Stimulated activated CD8-positive, alpha-beta memory T cell treated with anti-CD3 and anti-CD28 coated beads, Interleukin-7, amount 100 ng/mL, for 4 hours (primary cell): ENCODE results near the gene KSR1.

Experiments
- DNase-seq, 2 donors: peaks; one replicate each; pipeline ENCODE4 v3.0.0-alpha.2; 2020; ENCODE audit warnings: low read depth in 2 of 2

Gene KSR1

DNA sequence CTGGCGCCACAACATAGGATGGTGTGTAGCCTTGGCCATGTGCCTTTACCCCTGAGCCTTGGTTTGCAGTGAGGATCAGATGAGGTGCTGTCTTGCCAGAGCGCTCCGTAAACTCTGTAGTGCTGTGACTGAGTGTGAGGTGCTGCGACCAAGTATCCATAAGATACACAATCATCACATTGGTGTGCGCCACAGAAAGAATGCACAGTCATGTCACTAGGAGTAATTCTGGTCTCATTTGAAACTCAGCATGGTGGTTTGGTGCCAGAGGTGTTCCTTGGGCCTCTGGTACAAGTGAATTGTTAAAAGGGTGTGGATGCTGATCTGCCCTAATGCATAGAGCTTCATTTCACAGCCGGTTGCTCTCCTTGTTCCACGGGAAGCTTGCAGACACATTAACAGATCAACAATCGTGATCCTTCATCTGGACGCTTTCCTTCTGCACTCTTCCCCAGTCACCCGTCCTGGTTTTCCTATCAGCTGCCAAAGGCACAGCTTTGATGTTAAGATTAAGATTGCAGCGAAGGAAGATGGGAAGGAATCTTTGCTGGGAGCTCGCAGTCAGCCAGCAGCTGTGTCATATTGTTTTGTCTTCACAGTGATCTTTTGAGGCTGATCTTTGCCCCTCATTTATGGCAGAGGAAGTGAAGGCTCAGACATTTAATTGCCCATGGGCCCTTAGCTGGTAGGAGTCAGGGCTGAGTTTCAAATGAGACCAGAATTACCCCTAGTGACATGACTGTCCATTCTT, 79.1 kb downstream of the KSR1 start:
- no peak for DNase-seq

DNA sequence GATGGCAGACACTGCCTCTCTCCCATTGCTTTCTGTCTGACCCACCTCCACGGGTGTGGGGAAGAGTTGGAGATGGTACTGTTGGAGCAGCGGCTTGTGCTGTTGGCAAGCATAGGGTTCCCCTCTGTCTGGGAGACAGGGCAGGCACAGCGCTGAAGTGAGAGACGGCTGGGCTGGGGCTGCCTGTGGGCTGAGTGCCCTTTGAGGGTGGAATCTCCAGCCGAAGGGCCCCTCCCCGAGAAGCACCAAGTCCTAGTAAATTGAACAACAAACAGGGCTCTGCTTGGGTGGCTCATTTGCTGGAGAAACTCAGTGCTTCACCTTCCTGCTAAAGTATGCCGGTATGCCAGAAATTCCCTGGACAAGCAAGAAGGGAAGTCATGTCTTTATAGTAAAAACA, 79.7 kb downstream of the KSR1 start:
- DNase-seq, result no peak

DNA sequence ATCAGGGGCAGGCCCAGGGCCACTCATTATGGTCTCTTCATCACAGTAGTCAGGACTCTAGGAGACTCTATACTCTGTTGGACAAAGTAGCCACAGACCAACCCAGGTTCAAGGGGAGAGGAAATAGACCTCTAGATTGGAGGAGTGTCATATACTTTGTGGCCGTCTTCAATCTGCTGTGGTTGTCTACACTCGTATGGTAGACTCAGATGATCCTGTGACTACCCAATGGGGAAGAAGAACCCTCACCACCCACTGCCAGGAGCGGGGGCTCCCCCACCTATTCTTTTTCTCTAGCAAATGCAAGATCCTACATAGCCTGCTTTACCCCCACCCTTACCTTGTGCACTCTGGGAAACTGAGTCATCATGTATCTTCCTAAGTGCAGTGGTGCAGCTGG, 80.5 kb downstream of the KSR1 start:
- no peak for DNase-seq

DNA sequence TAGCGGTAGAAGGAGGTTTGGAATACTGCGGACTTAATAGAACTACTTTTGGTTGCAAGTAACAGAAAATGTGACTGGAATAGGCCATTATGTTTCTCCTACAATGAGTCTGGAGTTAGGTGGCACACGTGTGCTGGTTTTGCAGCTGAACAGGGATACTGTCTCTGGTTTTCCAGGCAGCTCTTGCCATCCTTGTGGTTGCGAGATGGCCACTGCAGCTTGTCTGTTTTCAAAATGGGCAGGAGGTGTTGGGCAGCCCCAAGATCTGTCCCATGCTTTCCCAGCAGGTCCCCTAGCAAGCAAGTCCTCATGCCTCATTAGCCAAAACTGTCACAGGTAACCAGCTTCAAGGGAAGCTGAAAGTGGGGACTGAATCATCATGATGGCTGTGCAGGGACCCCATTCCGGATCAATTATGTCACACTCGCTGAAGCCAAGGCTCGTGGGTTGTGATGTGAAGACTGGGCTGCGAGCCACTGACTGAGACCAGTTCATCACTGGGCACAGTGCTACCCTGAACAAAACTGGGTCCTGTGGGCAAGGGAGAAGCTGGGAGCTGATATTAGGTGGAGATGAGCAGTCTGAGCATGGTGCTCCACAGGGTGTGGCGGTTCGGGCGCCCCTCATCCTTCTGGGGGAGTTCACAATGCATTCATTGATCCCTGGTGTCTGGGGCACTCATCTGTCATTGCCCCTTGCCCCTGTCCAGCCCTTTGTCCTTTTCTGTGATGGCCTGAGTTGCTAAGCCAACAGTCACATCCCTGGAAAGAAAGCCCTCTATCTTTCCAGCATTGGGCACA, 82.1 kb downstream of the KSR1 start:
- no peak for DNase-seq

DNA sequence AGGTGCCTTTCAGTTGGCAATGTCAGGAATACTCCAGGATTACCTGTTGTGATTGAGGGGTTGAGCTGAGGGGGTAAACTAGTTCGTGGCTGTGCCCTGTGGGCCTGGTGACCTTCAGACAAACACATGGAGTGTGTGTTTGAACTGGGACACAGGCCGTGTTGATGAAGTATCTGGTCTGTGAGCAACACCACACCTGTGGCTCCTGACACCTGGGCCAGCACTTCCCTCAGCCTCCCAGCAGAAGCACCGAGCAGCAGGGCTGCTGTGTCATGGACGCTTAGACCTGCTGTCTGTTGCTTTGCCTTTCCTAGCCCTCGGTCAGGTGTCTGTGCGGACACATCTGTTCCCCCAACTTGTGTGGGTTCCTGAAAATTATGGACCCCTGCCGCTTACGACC, 82.9 kb downstream of the KSR1 start:
- no peak for DNase-seq

DNA sequence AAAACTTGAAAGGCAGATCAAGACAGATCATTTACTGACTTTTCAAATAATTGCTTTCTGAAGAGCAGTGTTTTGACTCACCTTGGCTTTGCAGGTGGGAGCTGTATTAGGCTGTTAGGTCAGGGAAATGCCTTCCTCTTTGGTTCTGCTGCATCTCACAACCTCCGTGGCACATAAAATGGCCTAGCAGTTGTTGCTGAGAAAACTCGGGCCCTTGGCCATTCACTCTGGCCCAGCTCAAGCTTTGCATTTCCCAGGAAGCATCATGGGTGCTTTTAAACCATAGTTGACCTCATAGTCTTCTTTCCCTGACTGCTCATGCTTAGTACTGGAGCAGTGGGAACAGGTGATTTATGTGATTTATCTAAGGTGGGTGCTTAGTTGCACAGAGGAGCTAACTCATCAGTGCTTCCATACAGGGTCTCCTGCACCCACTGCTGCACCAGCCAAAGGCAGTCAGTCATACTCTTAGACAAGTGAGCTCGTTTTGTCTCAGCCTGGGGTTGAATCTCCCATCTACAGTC, 83.6 kb downstream of the KSR1 start:
- DNase-seq, result no peak

DNA sequence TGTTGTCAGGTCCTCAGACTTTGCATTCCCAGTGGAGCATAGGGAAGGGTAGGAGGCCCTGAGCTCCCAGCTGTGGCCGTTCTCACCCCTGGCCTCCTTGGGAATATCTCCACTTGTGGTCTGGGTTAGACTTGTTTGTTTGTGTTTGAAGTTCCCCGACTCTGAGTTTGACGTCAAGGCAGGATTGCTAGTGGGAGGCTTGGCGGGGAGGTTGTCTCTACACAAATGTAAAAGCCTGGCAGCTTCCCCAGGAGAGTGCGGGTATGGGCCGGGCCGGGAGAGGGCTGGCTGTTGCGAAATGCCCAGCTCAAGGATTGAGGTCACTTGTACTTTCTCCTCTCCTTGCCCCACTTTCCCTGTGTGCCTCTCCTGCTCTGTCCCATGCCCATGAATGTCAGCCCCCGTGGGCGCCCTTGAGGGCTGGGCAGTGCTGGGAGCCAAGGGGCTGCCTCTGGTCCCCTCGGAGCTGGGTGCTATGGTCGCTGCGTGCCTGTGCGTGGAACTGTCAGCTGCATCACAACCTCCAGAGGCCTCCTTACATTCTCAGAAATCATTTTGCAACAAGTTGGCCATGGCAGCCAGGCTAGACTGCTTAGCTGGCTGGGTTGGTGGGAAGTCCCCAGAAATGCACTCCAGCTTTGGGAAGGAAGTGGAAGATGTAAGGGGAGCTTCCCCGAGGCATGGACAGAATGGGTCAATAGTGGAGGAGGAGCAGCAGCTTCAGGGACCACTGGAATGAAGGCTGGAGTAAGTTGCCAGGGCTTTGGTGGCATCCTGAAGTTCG, 84.3 kb downstream of the KSR1 start:
- no peak for DNase-seq

DNA sequence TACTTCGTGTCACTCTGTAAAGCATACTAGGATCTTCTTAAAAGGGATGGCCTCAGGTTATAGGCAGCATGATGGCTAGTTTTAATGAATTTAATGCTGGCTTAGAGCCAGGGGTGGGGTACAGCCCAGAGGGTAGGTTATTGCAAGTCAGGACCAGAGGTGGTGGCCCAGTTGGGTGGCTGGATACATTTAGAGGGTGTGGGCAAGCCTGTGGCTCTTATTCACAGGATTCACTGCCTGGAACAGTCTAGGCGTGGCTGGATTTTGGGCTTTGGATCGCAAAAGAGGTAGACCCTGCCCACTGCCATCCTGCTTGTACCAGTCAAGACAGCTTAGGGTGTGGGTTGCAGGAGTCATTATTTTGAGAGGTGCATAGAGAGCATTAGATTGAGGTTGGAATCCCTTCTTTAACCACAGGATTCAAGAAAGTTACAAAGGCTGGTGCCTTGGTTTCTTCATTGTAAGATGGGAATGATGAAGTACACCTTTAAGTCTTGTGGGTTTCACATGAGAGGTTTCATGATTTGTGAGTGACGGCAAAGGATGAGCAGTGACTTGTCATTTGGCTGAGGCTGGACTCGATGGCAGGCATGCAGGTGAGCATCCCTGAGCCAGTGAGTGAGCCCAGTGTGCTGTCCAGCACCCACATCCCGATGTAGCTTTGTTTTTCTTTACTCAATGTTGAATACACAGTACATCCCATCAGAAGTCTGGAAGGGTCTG, 85.2 kb downstream of the KSR1 start:
- no peak for DNase-seq

DNA sequence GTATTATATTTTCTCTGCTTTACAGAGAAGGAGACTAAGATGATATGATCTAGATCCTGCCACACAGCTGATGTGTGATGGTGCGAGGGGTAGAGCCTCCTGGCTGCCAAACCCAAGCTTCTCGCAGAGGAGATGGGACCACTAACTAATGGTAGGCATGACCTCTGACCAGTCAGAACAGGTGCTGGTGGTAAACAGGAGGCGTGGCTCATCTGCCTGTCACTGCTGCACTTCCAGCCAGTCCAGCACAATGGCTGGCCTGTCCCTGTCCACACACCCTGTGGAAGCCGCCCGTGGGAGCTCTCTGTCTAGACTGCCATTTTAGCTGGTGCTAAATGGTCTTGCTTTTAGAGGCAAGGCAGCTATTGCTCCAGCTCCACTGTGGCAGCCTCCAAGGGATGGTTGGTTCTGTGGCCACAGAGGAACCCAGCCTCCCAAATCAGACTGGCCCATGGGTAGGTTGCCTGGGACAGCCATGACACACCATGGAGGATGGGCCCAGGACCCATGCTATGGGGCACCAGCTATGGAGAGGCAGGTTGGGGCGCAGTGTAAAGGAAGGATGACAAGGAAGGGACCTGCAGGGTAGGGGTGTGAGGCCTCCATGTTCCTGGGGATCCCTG, 86.7 kb downstream of the KSR1 start:
- no peak for DNase-seq

DNA sequence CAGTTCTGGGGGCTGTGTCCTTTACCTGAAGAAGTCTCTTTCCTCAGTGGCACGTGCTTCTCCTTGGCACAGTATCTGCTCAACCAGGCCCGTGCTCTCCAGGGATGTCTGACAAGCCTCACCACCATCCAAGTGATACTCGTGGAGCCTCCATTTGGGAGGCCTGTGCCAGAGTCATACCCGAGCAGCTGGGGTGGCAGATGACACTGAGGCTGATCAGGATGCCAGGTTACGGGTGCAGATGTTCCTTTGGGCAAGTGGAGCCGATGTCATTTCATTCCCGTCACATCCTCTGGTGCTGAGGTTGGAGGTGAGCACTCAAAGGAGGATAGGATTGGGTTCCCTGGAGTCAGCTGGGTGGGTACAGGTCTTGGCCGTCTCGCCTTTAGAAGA, 87.2 kb downstream of the KSR1 start:
- no peak for DNase-seq

DNA sequence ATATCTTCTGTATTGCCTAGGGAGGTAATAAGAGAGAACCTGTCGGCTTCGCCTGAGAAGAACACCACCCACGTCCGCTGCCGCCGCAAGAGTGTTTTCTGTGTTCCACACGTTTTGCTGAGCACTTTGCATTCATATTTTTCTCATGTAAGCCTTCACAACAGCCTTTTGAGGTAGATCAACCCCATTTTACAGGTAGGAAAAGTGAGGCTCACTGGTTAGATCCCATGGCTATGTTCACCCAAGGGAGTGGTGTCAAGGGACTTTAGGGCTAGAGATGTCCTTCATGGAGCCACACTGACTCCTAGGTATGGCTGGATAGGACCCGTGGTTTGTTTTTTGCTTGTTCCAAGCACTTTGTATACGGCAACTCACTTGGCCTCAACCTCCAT, 87.7 kb downstream of the KSR1 start:
- no peak for DNase-seq

DNA sequence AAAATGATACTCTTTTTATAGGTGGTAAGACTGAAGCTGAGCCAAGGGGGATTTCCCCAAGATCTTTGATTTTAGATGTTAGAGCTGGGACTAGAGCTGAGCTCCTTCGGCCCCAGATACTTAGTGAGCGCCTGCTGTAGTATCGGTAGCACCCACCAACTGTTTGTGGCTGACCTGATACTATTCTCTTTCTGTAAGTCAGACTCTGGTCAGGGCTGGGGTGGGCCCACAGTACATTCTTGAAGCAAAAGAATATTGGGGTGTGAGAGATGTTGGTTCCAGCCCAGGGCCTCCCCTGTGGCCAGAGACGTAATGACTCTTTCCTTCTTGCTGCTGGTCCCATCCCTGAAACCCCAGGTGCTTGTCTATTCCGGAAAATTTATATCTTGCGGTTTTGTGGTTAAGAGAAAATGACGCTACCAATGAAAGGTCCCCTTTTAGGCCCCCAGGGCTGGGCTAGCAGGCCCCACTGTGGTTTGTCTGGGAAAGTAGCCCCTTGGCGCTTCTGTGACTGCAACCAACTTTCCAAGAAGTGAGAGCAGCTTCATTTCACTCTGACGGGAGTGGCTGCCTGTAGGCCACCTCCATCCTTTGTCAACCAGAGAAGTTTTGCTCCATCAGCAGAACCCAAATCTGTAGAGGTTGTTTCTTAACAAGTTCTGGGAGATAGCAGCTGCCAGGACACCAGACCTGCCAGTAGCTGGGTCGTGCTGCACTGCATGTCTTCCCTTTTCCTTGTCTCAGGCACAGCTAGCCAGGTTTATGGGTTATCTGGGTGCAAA, 88.3 kb downstream of the KSR1 start:
- peak; percentile 23 to 26 for DNase-seq

DNA sequence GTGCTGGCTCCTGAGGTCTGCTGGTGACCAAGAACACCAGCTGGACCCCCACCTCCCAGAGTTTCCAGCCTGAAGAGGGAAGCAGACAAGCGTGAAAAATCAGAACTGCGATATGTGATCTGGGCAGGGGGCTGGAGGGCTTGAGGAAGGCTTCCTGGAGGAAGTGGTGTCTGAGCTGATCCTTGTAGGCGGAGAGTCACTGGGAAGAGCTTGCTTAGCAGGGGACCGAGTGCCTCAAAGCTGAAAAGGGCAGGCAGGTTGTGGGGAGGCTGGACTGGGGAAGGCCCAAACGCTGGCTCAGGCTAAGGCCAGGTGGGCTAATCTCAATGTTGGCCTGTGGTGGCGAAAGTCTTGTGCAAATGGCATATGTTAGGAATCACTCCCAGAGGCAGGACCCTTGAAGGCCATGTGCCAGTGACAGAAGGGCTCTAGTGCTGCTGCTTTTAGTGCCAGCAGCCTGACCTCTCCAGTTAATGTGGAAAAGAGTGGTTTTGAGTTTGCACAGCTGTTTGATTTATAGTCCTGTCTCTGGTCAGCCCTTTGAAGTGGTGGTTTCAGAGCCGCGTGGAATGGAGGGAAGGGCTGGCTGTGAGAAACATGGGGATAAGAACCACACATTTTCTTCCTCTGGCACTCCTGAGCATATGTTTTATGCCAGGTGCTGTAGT, 89.4 kb downstream of the KSR1 start:
- no peak for DNase-seq

DNA sequence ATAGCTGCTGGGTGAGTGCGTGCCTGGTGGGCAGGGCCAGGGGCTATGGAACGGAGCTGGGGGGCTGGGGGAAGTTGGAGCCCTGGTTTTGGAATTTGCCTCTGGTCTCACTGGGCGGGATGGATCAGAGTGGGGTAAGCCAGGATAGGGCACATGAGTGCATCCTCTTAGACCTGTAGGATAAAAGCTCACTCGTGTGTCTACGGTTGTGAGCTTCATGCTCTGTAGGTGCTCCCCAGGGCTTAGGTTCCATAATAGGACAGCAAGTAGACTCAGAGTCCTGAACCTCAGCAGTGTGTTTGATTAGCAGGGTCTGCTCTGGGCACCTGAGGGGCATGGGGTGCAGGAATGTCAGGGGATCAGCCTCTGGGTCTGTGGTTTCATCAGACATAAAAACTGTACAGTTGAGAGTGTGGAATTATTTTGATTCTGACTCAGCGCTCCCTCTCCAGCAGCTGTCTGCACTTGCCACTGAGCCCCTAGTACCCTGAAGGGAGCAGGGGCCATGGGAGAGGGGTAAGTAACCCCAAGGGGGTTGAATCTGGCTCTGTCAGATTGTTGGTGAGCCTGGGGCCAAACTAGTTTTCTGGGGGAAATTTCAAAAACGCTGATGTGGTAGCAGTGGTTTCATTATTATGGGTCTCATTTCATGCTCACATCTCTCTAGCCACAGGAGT, 90.5 kb downstream of the KSR1 start:
- DNase-seq, result no peak

DNA sequence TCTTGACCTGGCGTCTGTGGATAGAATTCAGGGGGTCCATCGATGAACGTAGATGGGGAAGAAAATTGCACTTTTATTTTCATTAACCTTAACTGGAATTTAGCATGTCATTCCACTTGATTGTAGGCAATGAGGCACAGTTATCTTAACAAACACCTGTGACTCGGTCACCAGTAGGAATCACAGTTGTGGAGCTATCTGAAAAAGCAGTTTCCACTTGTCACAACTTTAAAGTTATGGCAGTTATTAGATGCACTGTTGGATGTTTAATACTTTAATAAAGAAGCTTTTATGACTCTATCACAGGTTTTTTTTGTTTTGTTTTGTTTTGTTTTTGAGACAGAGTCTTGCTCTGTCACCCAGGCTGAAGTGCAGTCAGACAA, 91.0 kb downstream of the KSR1 start:
- DNase-seq, result no peak

DNA sequence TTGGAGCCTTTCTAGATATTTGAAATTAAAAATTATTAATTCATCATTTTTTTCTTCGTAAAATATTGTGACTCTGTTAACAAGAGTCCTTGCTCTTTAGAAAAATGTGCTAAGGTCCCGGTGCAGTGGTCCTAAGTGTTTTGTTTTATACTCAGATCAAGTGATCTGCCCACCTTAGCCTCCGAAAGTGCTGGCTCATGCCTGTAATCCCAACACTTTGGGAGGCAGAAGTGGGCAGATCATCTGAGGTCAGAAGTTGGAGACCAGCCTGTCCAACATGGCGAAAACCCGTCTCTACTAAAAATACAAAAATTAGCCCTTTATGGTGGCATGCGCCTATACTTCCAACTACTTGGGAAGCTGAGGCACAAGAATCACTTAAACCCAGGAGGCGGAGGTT, 92.1 kb downstream of the KSR1 start:
- no peak for DNase-seq

DNA sequence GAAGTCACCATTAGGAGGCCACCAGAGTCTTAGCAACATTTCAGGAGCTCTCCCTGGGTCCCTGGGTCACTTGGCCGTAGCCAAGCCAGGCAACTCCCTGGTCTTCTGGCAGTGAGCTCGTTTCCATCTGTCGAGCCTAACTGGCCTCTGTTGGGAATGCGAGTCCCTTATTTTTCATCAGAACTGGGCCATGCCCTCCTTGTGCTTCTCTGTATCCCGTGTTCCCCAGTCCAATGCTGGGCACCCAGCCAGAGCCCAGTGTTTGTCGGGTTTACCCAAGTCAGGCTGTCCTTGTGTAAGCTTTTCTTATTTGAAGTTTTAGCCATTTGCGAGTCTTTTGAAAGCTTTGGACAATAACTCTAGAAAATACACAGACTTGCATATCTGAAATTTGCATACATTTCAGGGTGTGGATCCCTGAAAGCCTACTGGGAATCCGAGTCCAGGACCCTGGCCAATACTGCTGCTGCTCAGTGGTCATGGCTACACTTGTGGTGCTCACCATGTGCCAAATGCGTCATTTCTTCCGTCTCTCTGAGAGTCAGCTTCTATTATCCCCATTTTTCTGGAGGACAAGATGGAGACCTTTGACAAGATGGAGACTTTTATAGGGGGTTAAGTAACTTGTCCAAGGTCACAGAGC, 93.1 kb downstream of the KSR1 start:
- DNase-seq, result no peak

DNA sequence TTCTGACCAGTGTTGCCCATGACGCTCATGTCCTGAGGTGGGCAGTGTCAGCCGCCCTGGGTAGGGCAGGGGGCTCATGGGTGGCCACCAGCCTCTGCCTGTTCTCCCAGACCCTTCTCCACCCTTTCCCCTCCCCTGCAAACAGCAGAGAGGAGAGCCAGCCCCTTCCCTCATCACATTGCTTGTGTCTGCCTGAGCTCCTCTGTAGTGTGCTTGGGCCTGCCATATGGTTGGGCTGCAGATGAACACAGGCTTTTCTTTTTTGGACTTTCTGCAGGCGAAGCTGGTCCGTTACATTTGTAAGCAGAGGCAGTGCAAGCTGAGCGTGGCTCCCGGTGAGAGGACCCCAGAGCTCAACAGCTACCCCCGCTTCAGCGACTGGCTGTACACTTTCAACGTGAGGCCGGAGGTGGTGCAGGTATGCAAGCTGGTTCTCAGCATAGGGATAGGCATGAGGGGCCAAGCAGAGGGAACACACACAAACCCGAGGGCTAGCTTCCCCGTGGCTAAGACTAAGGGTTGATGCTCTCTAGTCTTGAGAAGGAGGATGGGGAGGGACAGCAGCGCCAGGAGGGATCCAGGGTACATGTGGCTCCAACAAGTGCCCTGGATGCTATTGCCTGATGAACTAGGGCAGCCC, 94.2 kb downstream of the KSR1 start:
- no peak for DNase-seq
